Measurements from ENCODE around the gene BCL2L13. TPM values are rescaled to one million over a fixed set of nuclear protein-coding genes. Genes with fewer than 3 reads are reported as not detected.

The BCL2L13 gene
- total RNA-seq, 2 donors from 2014 or later: 19.8 to 35.0 TPM

DNA sequence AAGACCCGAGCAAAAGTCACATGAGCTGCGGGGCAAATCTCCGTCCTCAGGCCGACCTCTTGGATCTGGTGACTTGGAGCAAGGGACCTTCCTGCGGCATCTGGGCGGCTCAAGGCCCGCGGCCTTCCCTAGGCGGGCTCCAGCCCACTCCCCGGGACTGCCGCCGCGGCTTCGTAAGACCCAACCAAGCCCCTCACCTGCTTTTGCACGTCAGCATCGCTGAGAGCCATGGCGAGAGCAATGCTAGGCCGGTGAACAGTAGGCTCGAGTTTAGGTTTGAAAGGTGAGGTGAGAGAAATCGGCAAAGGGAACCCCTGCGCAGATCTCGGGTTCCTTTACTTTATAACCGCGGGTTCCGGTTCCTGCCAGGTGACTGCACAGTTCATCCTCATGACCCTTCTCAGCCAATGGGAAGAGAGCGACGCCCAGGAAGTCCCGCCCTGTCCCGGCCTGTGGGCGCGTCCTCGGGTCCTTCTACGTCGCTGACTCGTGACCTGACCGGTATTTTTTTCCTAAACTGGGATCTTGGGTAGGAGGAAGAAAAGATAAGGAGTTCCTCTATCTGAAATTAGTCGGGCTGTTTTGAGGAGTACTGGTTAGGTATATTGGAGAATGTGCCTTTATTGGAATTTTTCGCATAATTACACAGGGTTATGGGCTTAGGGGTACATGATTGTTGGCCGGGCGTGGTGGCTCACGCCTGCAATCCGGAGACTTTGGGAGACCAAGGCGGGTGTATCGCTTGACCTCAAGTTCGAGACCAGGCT, 10.0 kb upstream of the BCL2L13 start, which contains the start of gene ATP6V1E1:
Gene ATP6V1E1 (minus strand): TSS at position 344 of the 767 bp plus-strand sequence. CDS start 114 bp downstream, at position 230.
- ATAC-seq (peak; percentile 100), DNase-seq (peak; percentile 95 to 97 (median 97))
- Histone ChIP-seq H3K4me3 (peak within 1 kb of the TSS; percentile 90 to 100), H3K36me3 (replicated peaks in 1 of 2; ENCODE audit: insufficient read depth in 1 of 2, low read depth in 2 of 2) (no peaks in the 10 kb centered on the region), H3K27me3 (no peaks in the 10 kb centered on the region), H3K4me1 (peaks cover 26% of the 10 kb centered on the region), H3K9me3 (no peaks in the 10 kb centered on the region), H3K27ac (peak within 1 kb of the TSS; percentile 72 to 96 (median 85))
- intact Hi-C loops (cut with DNase I): no loop called here
- TF ChIP-seq, protein P1, sequence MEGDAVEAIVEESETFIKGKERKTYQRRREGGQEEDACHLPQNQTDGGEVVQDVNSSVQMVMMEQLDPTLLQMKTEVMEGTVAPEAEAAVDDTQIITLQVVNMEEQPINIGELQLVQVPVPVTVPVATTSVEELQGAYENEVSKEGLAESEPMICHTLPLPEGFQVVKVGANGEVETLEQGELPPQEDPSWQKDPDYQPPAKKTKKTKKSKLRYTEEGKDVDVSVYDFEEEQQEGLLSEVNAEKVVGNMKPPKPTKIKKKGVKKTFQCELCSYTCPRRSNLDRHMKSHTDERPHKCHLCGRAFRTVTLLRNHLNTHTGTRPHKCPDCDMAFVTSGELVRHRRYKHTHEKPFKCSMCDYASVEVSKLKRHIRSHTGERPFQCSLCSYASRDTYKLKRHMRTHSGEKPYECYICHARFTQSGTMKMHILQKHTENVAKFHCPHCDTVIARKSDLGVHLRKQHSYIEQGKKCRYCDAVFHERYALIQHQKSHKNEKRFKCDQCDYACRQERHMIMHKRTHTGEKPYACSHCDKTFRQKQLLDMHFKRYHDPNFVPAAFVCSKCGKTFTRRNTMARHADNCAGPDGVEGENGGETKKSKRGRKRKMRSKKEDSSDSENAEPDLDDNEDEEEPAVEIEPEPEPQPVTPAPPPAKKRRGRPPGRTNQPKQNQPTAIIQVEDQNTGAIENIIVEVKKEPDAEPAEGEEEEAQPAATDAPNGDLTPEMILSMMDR (IDR thresholded peaks at IDR 0.05): no peak
- TF ChIP-seq POLR2A (IDR thresholded peaks at IDR 0.05): peak; percentile 52 to 85 (median 85)
- 0% methylated on average over 21 to 45 of the region's 45 CpGs for WGBS, 2 donors

DNA sequence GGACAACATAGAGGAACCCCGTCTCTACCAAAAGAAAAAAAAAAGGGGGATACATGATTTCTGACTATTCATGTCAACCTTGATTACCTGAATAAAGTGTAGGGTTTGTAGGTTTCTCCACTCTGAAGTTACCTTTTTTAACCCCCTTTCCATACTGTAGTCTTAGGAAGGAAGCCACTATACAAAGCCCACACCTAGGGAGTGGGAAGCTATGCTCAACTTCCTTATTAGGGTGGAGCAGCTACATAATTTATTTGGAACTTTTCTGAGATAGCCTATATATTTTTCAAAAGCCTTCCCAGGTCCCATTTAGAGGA, 9.4 kb upstream of the BCL2L13 start:
- TF ChIP-seq, protein P1 (IDR thresholded peaks at IDR 0.05): no peak
- no peak for TF ChIP-seq POLR2A (IDR thresholded peaks at IDR 0.05)
- H3K27ac ChIP-seq: peak overlapping the region; percentile 72 to 96 (median 85)
- no peak for DNase-seq
- intact Hi-C loops (cut with DNase I): no loop called here
- H3K36me3 ChIP-seq (replicated peaks in 1 of 2; ENCODE audit: insufficient read depth in 1 of 2, low read depth in 2 of 2): no peaks in the 10 kb centered on the region
- H3K9me3 ChIP-seq: no peaks in the 10 kb centered on the region
- H3K4me1 ChIP-seq: peaks cover 26% of the 10 kb centered on the region
- 0% methylated on average over 1 of the region's 1 CpG for WGBS, 2 donors
- no peak for ATAC-seq
- no peaks in the 10 kb centered on the region for H3K27me3 ChIP-seq
- H3K4me3 ChIP-seq: peak overlapping the region; percentile 16 to 100

DNA sequence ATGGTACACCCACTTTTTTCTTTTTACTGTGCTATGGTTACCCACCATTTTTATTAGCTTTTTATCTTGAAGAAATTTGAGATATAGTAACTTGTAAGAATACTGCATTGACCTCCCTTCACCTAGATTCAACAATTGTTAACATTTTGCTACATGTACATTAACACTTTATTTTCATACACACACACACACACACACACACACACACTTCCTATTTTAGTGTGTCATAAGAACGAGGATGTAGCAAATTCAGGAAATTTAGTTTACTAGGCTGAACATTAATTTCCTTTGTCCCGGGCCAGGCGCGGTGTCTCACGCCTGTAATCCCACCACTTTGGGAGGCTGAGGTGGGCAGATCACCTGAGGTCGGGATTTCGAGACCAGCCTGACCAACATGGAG, 8.9 kb upstream of the BCL2L13 start:
- intact Hi-C loops (cut with DNase I): no loop called here
- TF ChIP-seq, protein P1 (IDR thresholded peaks at IDR 0.05): no peak
- no peak for TF ChIP-seq POLR2A (IDR thresholded peaks at IDR 0.05)
- no peaks in the 10 kb centered on the region for H3K36me3 ChIP-seq (replicated peaks in 1 of 2; ENCODE audit: insufficient read depth in 1 of 2, low read depth in 2 of 2)
- 75 to 87% methylated on average over 7 of the region's 7 CpGs for WGBS, 2 donors
- ATAC-seq: no peak
- DNase-seq: no peak
- H3K27ac ChIP-seq: peak overlapping the region in 1 of 4 donors; percentile 96
- H3K4me1 ChIP-seq: peaks cover 23% of the 10 kb centered on the region
- no peaks in the 10 kb centered on the region for H3K9me3 ChIP-seq
- H3K27me3 ChIP-seq: no peaks in the 10 kb centered on the region
- no peak overlapping the region for H3K4me3 ChIP-seq

DNA sequence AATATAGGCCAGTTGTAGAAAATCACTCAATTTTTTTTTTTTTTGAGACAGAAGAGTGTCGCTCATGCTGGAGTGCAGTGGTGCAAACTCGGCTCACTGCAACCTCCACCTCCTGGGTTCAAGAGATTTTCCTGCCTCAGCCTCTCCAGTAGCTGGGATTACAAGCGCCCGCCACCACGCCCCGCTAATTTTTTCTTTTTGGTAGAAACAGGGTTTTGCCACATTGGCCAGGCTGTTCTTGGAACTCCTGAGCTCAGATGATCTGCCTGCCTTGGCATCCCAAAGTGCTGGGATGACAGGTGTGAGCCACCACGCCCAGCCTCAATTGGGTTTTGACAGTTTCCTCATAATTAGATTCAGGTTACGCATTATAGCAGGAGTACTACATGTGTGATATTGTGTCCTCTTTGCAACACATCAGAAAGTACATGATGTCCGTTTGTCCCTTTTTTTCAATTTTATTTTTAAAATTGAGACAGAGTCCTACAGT, 7.4 kb upstream of the BCL2L13 start:
- TF ChIP-seq, protein P1 (IDR thresholded peaks at IDR 0.05): no peak
- TF ChIP-seq POLR2A (IDR thresholded peaks at IDR 0.05): no peak
- no peaks in the 10 kb centered on the region for H3K36me3 ChIP-seq (replicated peaks in 1 of 2; ENCODE audit: insufficient read depth in 1 of 2, low read depth in 2 of 2)
- H3K4me3 ChIP-seq: no peak overlapping the region
- no peak overlapping the region for H3K27ac ChIP-seq
- DNase-seq (no peak), ATAC-seq (no peak)
- peaks cover 23% of the 10 kb centered on the region for H3K4me1 ChIP-seq
- H3K9me3 ChIP-seq: no peaks in the 10 kb centered on the region
- no peaks in the 10 kb centered on the region for H3K27me3 ChIP-seq
- intact Hi-C loops (cut with DNase I): no loop called here
- 94 to 96% methylated on average over 9 of the region's 9 CpGs for WGBS, 2 donors
